Ovary (tissue), 9 donors: ENCODE measurements around the gene NRN1L. TPM values are rescaled to one million over a fixed set of nuclear protein-coding genes. Genes with fewer than 3 reads are reported as not detected.

Source experiments
- DNase-seq, 5 donors: peaks; one replicate each; pipeline ENCODE4 v3.0.0-alpha.2; 2019 to 2020
- H3K27ac ChIP-seq, 2 donors: fragments of 200-600 bp; one replicate each; pipeline versions ENCODE4 v1.5.1 to v1.8.0; 2019 to 2022
- H3K27me3 ChIP-seq: fragments of 200-600 bp; one replicate; pipeline ENCODE4 v1.8.0; 2022
- H3K36me3 ChIP-seq: fragments of 200-600 bp; sonication (generic); one replicate; pipeline ENCODE4 v1.5.1; 2019
- H3K4me1 ChIP-seq: one replicate; pipeline ENCODE4 v1.8.1; 2013; ENCODE audit warnings: mild to moderate bottlenecking, moderate library complexity; ENCODE audit not compliant: insufficient read depth
- H3K4me3 ChIP-seq: fragments of 200-600 bp; sonication (generic); one replicate; pipeline ENCODE4 v1.5.1; 2017
- H3K9me3 ChIP-seq, 2 donors: fragments of 200-600 bp in 1 of 2; sonication (generic) in 1 of 2; one replicate each; pipeline versions ENCODE4 v1.5.1 to v1.8.1; 2013 to 2019; ENCODE audit warnings: mild to moderate bottlenecking in 1 of 2, moderate library complexity in 1 of 2
- CTCF ChIP-seq, 3 donors: fragments of 450-650 bp in 2 of 3; fragments of 200-600 bp in 1 of 3; IDR thresholded peaks; one replicate each; pipeline versions ENCODE4 v1.5.1 to v1.8.0; 2016 to 2022; ENCODE audit warnings: antibody characterized with exemption in 3 of 3, mild to moderate bottlenecking in 1 of 3
- EP300 ChIP-seq: sonication (generic); formaldehyde crosslinking; IDR thresholded peaks from one replicate; pipeline ENCODE4 v1.6.1; 2017; ENCODE audit warnings: antibody characterized with exemption
- POLR2A ChIP-seq: fragments of 450-650 bp; IDR thresholded peaks from one replicate; pipeline ENCODE4 v1.6.1; 2017; ENCODE audit warnings: antibody characterized with exemption, mild to moderate bottlenecking, moderate library complexity
- WGBS, 3 donors: extraction: QIAGEN DNeasy Blood & Tissue Kit in 1 of 3; methylation state at CpG; one replicate each; pipeline versions ENCODE4 v1.1.5 to v1.1.7; 2013 to 2017; 5-methylcytosine and 5-hydroxymethylcytosine counted together
- intact Hi-C, 4 donors: fragments of 100-400 bp; cut with DNase I; formaldehyde crosslinking; loops; one replicate each; pipeline versions ENCODE4 v1.11.0 to v1.15.1; 2022 to 2023
- polyA plus RNA-seq, 2 donors: library from polyadenylated mRNA; stranded (reverse); fragments of 200-250 nt in 1 of 2; fragments of 350-450 nt in 1 of 2; fragmentation: Illumina TruSeq in 1 of 2; extraction: RNeasy Lipid Tissue Mini Kit (QIAGEN cat#74804) in 1 of 2; gene quantifications; one replicate each; pipeline ENCODE4 v1.2.3, GENCODE V29; 2013 to 2014
- total RNA-seq, 7 donors: library from RNA; depleted of rRNA in 2 of 7; stranded (reverse); fragments of >200 nt in 2 of 7; fragmentation: NEBNext Ultra II Directional in 3 of 7; extraction: Animal tissue kit (Norgen Biotek cat#: 25700) in 3 of 7; gene quantifications; one replicate each; pipeline versions ENCODE4 v1.1.0 to v1.2.4, GENCODE V29; 2016 to 2023
- donor health status: DM: no; HTN: no; CAD: no; lungs with moderate emphysema.
- donor health status: DM: no; HTN: no; CAD: no.
- donor health status: Bipolar disorder and iron deficiency.
- donor health status: DM: yes; HTN: yes; CAD: no.
- donor health status: DM: no; HTN: no; CAD: no.
- donor health status: DM: yes; HTN: yes; CAD: no.

Gene NRN1L
- total and polyA plus RNA-seq, 9 donors = 0.95 to 4.7 (median 2.6) TPM; not detected in 1

GRCh38 chr16:67841816-67842508 is 42.7 kb upstream of the NRN1L start, which contains the start of gene THAP11:
Gene THAP11, plus strand, starts transcription at chr16:67842320. Its CDS starts 235 bp downstream, at chr16:67842555.
- Histone ChIP-seq H3K4me3 (peak within 1 kb of the TSS; percentile 85), H3K9me3 (no peaks in the 10 kb centered on the region), H3K27ac (peak within 1 kb of the TSS; percentile 98 to 100), H3K4me1 (peaks cover 9% of the 10 kb centered on the region), H3K36me3 (no peaks in the 10 kb centered on the region), H3K27me3 (no peaks in the 10 kb centered on the region)
- intact Hi-C loops = no loop called here
- 0% methylated on average over 48 to 83 of the region's 83 CpGs for WGBS, 3 donors
- DNase-seq = peak; percentile 93 to 96 (median 95)
- TF ChIP-seq EP300 (no peak), POLR2A (peak; percentile 74), CTCF (IDR thresholded peaks at IDR 0.05) (peak; percentile 85 to 98 (median 91))

GRCh38 chr16:67842509-67843342 is 42.0 kb upstream of the NRN1L start:
- Histone ChIP-seq H3K36me3 (no peaks in the 10 kb centered on the region), H3K27ac (peak overlapping the region; percentile 98 to 100), H3K4me3 (peak overlapping the region; percentile 85), H3K27me3 (no peaks in the 10 kb centered on the region), H3K4me1 (peaks cover 9% of the 10 kb centered on the region), H3K9me3 (no peaks in the 10 kb centered on the region)
- intact Hi-C loops = no loop called here
- DNase-seq = peak; percentile 50 to 64 (median 56)
- no peak for TF ChIP-seq EP300
- TF ChIP-seq CTCF (IDR thresholded peaks at IDR 0.05) = peak in 1 of 3 donors; percentile 18
- 0 to 1% (median 0%) methylated on average over 52 to 67 of the region's 67 CpGs for WGBS, 3 donors

GRCh38 chr16:67843343-67843765 is 41.3 kb upstream of the NRN1L start:
- peak in 2 of 5 donors; percentile 56 to 58 for DNase-seq
- 4 to 7% (median 5%) methylated on average over 11 of the region's 11 CpGs for WGBS, 3 donors
- TF ChIP-seq CTCF (IDR thresholded peaks at IDR 0.05) (no peak), POLR2A (no peak), EP300 (no peak)
- peak overlapping the region; percentile 98 to 100 for H3K27ac ChIP-seq
- H3K27me3 ChIP-seq = no peaks in the 10 kb centered on the region
- intact Hi-C loops = no loop called here
- no peaks in the 10 kb centered on the region for H3K9me3 ChIP-seq
- H3K4me1 ChIP-seq = peaks cover 15% of the 10 kb centered on the region
- no peaks in the 10 kb centered on the region for H3K36me3 ChIP-seq
- H3K4me3 ChIP-seq = peak overlapping the region; percentile 85

GRCh38 chr16:67844497-67844896 is 40.2 kb upstream of the NRN1L start:
- intact Hi-C loops = no loop called here
- no peaks in the 10 kb centered on the region for H3K27me3 ChIP-seq
- no peak overlapping the region for H3K4me3 ChIP-seq
- DNase-seq = no peak
- H3K9me3 ChIP-seq = no peaks in the 10 kb centered on the region
- WGBS, 3 donors = 35 to 52% (median 36%) methylated on average over 4 of the region's 4 CpGs
- no peak for TF ChIP-seq EP300
- TF ChIP-seq POLR2A = no peak
- TF ChIP-seq CTCF (IDR thresholded peaks at IDR 0.05) = no peak
- H3K4me1 ChIP-seq = peaks cover 16% of the 10 kb centered on the region
- H3K27ac ChIP-seq = peak overlapping the region in 1 of 2 donors; percentile 98
- no peaks in the 10 kb centered on the region for H3K36me3 ChIP-seq
